Keratinocyte (primary cell): Measurements from ENCODE around the gene RNF34. TPM values are rescaled to one million over a fixed set of nuclear protein-coding genes. Genes with fewer than 3 reads are reported as not detected.

ENCODE experiments used
- DNase-seq: peaks from one replicate; pipeline ENCODE4 v3.0.0-alpha.2; 2011; ENCODE audit warnings: low read depth, missing footprints, low spot score
- FAIRE-seq: peaks from 2 replicates; lab custom pipeline; 2011; peaks lifted over from hg19 to GRCh38; lab: Jason Lieb, UNC
- H2AFZ ChIP-seq: 2 replicates; pipeline ENCODE4 v1.6.0; 2012; ENCODE audit warnings: low read length, control low read depth, inconsistent platforms; ENCODE audit not compliant: control insufficient read depth
- H3K27ac ChIP-seq: 2 replicates; pipeline ENCODE4 v1.5.1; 2011; ENCODE audit warnings: low read length; ENCODE audit not compliant: control insufficient read depth, insufficient read depth
- H3K27me3 ChIP-seq: 3 replicates; pipeline ENCODE4 v1.6.0; 2011; ENCODE audit warnings: low read length; ENCODE audit not compliant: control insufficient read depth, insufficient read depth; ENCODE audit errors: extremely low read depth
- H3K36me3 ChIP-seq, 2 experiments: 2 replicates in 1 of 2; 3 replicates in 1 of 2; pipeline ENCODE4 v1.5.1; 2011; ENCODE audit warnings: low read length in 2 of 2, mild to moderate bottlenecking in 1 of 2; ENCODE audit not compliant: control insufficient read depth in 2 of 2, insufficient read depth in 2 of 2; ENCODE audit errors: extremely low read depth in 1 of 2
- H3K4me1 ChIP-seq: 3 replicates; pipeline ENCODE4 v1.5.1; 2011; ENCODE audit warnings: low read length; ENCODE audit not compliant: control insufficient read depth, insufficient read depth; ENCODE audit errors: extremely low read depth
- H3K4me2 ChIP-seq: 3 replicates; pipeline ENCODE4 v1.6.0; 2011; ENCODE audit warnings: low read depth, low read length; ENCODE audit not compliant: control insufficient read depth, insufficient read depth; ENCODE audit errors: extremely low read depth
- H3K4me3 ChIP-seq, 3 experiments: fragments of 200-600 bp in 1 of 3; sonication (generic) in 1 of 3; 2 replicates in 2 of 3; 3 replicates in 1 of 3; pipeline ENCODE4 v1.5.1; 2011 to 2016; ENCODE audit warnings: low read length in 3 of 3, mild to moderate bottlenecking in 3 of 3, control low read depth in 2 of 3, inconsistent platforms in 1 of 3, low read depth in 1 of 3, mixed read lengths in 1 of 3, mixed run types in 1 of 3, moderate library complexity in 1 of 3; ENCODE audit not compliant: control insufficient read depth in 2 of 3, insufficient read depth in 2 of 3; ENCODE audit errors: extremely low read depth in 1 of 3
- H3K79me2 ChIP-seq: 2 replicates; pipeline ENCODE4 v1.6.0; 2012; ENCODE audit warnings: low read length; ENCODE audit not compliant: control insufficient read depth, insufficient read depth
- H3K9ac ChIP-seq: 3 replicates; pipeline ENCODE4 v1.6.0; 2011; ENCODE audit warnings: low read length; ENCODE audit not compliant: control insufficient read depth, insufficient read depth; ENCODE audit errors: extremely low read depth
- H3K9me1 ChIP-seq: 3 replicates; pipeline ENCODE4 v1.6.0; 2011; ENCODE audit warnings: low read length; ENCODE audit not compliant: control insufficient read depth, insufficient read depth; ENCODE audit errors: extremely low read depth
- H3K9me3 ChIP-seq: 2 replicates; pipeline ENCODE4 v1.5.1; 2012; ENCODE audit warnings: low read depth, low read length; ENCODE audit not compliant: control insufficient read depth
- H4K20me1 ChIP-seq: 3 replicates; pipeline ENCODE4 v1.6.0; 2011; ENCODE audit warnings: low read length; ENCODE audit not compliant: control insufficient read depth, insufficient read depth; ENCODE audit errors: extremely low read depth
- CTCF ChIP-seq, 3 experiments: IDR thresholded peaks in 1 of 3; conservative IDR thresholded peaks in 1 of 3; optimal IDR thresholded peaks in 1 of 3; 2 replicates in 2 of 3; 3 replicates in 1 of 3; pipeline versions ENCODE3 to v1.5.1; 2011; ENCODE audit warnings: low read length in 3 of 3, mild to moderate bottlenecking in 3 of 3, moderate library complexity in 2 of 3, control low read depth in 1 of 3, inconsistent platforms in 1 of 3; ENCODE audit not compliant: insufficient read depth in 2 of 3; ENCODE audit errors: extremely low read depth in 1 of 3
- EZH2 ChIP-seq: IDR thresholded peaks from one replicate; pipeline ENCODE4 v1.6.1; 2012; ENCODE audit warnings: inconsistent platforms, mild to moderate bottlenecking, low read length, moderate library complexity
- dilution Hi-C: fragments of 300-500 bp; cut with MboI; formaldehyde crosslinking; loops from one replicate; pipeline ENCODE4 v1.7.0; 2020; ENCODE audit warnings: low sequenced_read_pairs; ENCODE audit not compliant: extremely low pct_ligation_motif_present
- polyA plus RNA-seq, 5 experiments: library from polyadenylated mRNA; depleted of rRNA in 3 of 5; stranded (reverse) in 3 of 5; stranded (forward) in 1 of 5; unstranded in 1 of 5; fragments of >200 nt; gene quantifications; 1 replicate in 1 of 5; 2 replicates in 3 of 5; 3 replicates in 1 of 5; pipeline versions ENCODE4 v1.2.1 to v1.2.3, GENCODE V29; 2011 to 2012; ENCODE audit warnings: missing spikeins in 2 of 5, low read depth in 1 of 5, low replicate concordance in 1 of 5

Gene RNF34
- polyA plus RNA-seq, 1 donor (not counting 4 experiments of a cell fraction or from before 2014, with no cell fraction given) = 39.0 TPM

- Histone ChIP-seq H3K4me3 (no peak overlapping the region), H3K9me3 (no peaks in the 10 kb centered on the region), H3K27ac (no peak overlapping the region), H3K79me2 (no peaks in the 10 kb centered on the region), H3K9ac (no peak overlapping the region), H3K4me2 (no peak overlapping the region), H3K27me3 (no peaks in the 10 kb centered on the region), H3K9me1 (no peaks in the 10 kb centered on the region), H3K36me3 (peaks cover 11 to 40% of the 10 kb centered on the region in 2 experiments), H3K4me1 (no peaks in the 10 kb centered on the region), H4K20me1 (no peaks in the 10 kb centered on the region), H2AFZ (no peak overlapping the region)
- FAIRE-seq (no peak), DNase-seq (no peak)
- no peak for TF ChIP-seq EZH2
- TF ChIP-seq CTCF (optimal IDR thresholded peaks at IDR 0.05 in 1 of 3, IDR thresholded peaks at IDR 0.05 in 1 of 3, conservative IDR thresholded peaks at IDR 0.05 in 1 of 3; ENCODE audit: extremely low read depth in 1 of 3, insufficient read depth in 2 of 3, low read length in 3 of 3) = no peak
- dilution Hi-C loops = loop anchor here (5.0 kb wide), 1 partner anchor 36 kb away; no protein-coding TSS in a partner anchor
These were observed 36.8 kb downstream of the RNF34 start for GRCh38 chr12:121436706-121437105.

GRCh38 chr12:121438905-121439304, 39.0 kb downstream of the RNF34 start:
- DNase-seq (no peak), FAIRE-seq (no peak)
- H3K9me3 ChIP-seq = no peaks in the 10 kb centered on the region
- peaks cover 13 to 31% of the 10 kb centered on the region in 2 experiments for H3K36me3 ChIP-seq
- no peaks in the 10 kb centered on the region for H3K27me3 ChIP-seq
- no peaks in the 10 kb centered on the region for H3K4me1 ChIP-seq
- H3K4me3 ChIP-seq = no peak overlapping the region
- H3K27ac ChIP-seq = no peak overlapping the region
- H3K9me1 ChIP-seq = no peaks in the 10 kb centered on the region
- TF ChIP-seq EZH2 (no peak), CTCF (optimal IDR thresholded peaks at IDR 0.05 in 1 of 3, IDR thresholded peaks at IDR 0.05 in 1 of 3, conservative IDR thresholded peaks at IDR 0.05 in 1 of 3; ENCODE audit: extremely low read depth in 1 of 3, insufficient read depth in 2 of 3, low read length in 3 of 3) (no peak)
- dilution Hi-C loops = loop anchor here (5.0 kb wide), 1 partner anchor 33 kb away; no protein-coding TSS in a partner anchor
- H3K4me2 ChIP-seq = no peak overlapping the region
- no peaks in the 10 kb centered on the region for H3K79me2 ChIP-seq
- H4K20me1 ChIP-seq = no peaks in the 10 kb centered on the region
- H2AFZ ChIP-seq = no peak overlapping the region
- H3K9ac ChIP-seq = no peak overlapping the region
